Prostate gland (tissue), 2 donors: Measurements from ENCODE around the gene ADO. TPM values are rescaled to one million over a fixed set of nuclear protein-coding genes. Genes with fewer than 3 reads are reported as not detected.

ENCODE experiments used
- DNase-seq: peaks from one replicate; pipeline ENCODE4 v3.0.0-alpha.2; 2019; ENCODE audit warnings: low spot score
- H3K27ac ChIP-seq, 2 donors: fragments of 200-600 bp; sonication (generic); 2 replicates each; pipeline ENCODE4 v1.5.1; 2017 to 2019
- H3K27me3 ChIP-seq: fragments of 200-600 bp; sonication (generic); replicated peaks from 2 replicates; pipeline ENCODE4 v1.5.1; 2019; ENCODE audit not compliant: insufficient read depth
- H3K36me3 ChIP-seq, 2 donors: fragments of 200-600 bp; sonication (generic); 1 replicate in 1 of 2; 2 replicates in 1 of 2; pipeline versions ENCODE4 v1.5.1 to v1.8.1; 2017 to 2019
- H3K4me1 ChIP-seq: fragments of 200-600 bp; sonication (generic); replicated peaks from 2 replicates; pipeline ENCODE4 v1.5.1; 2019
- H3K4me3 ChIP-seq, 2 donors: fragments of 200-600 bp; sonication (generic); 2 replicates each; pipeline ENCODE4 v1.5.1; 2017 to 2019
- H3K9me3 ChIP-seq: fragments of 200-600 bp; sonication (generic); 2 replicates; pipeline ENCODE4 v1.5.1; 2017
- CTCF ChIP-seq, 4 experiments: fragments of 200-600 bp in 2 of 4; fragments of 450-650 bp in 2 of 4; sonication (generic) in 2 of 4; IDR thresholded peaks; 1 replicate in 3 of 4; 2 replicates in 1 of 4; pipeline ENCODE4 v1.5.1; 2016 to 2019; ENCODE audit warnings: antibody characterized with exemption in 4 of 4, mild to moderate bottlenecking in 2 of 4, moderate library complexity in 2 of 4
- POLR2A ChIP-seq: fragments of 450-650 bp; IDR thresholded peaks from one replicate; pipeline ENCODE4 v1.6.1; 2016; ENCODE audit warnings: antibody characterized with exemption, mild to moderate bottlenecking
- POLR2AphosphoS5 ChIP-seq: sonication (generic); formaldehyde crosslinking; IDR thresholded peaks from one replicate; pipeline ENCODE4 v1.6.1; 2017; ENCODE audit warnings: antibody characterized with exemption
- whole genome bisulfite sequencing: methylation state at CpG from one replicate; pipeline ENCODE4 v1.1.5; 2018; 5-methylcytosine and 5-hydroxymethylcytosine counted together
- intact Hi-C: fragments of 100-400 bp; cut with DNase I; formaldehyde crosslinking; loops from one replicate; pipeline ENCODE4 v1.14.2; 2022
- total RNA-seq, 2 donors: library from RNA; depleted of rRNA; stranded (reverse); fragments of >200 nt; gene quantifications; one replicate each; pipeline ENCODE4 v1.1.0, GENCODE V29; 2016

The ADO gene
- total RNA-seq, 2 donors from 2014 or later, result 25.0 to 37.4 TPM

GRCh38 chr10:62760401-62760800 lies 44.1 kb upstream of the ADO start:
- no peak for TF ChIP-seq POLR2AphosphoS5
- TF ChIP-seq CTCF (IDR thresholded peaks at IDR 0.05), result no peak
- TF ChIP-seq POLR2A, result no peak
- H3K36me3 ChIP-seq, result no peaks in the 10 kb centered on the region

GRCh38 chr10:62761115-62761514 lies 43.4 kb upstream of the ADO start:
- H3K36me3 ChIP-seq, result no peaks in the 10 kb centered on the region
- WGBS, result 37% methylated on average over 3 of the region's 3 CpGs
- no peaks in the 10 kb centered on the region for H3K4me1 ChIP-seq
- no peak overlapping the region for H3K27ac ChIP-seq
- H3K27me3 ChIP-seq, result no peaks in the 10 kb centered on the region
- no peak for DNase-seq
- H3K9me3 ChIP-seq, result no peaks in the 10 kb centered on the region
- intact Hi-C loops, result no loop called here
- H3K4me3 ChIP-seq, result no peak overlapping the region
- TF ChIP-seq POLR2A, result no peak
- no peak for TF ChIP-seq CTCF (IDR thresholded peaks at IDR 0.05)
- TF ChIP-seq POLR2AphosphoS5, result no peak

More at GRCh38 chr10:62760401-62760800, 44.1 kb upstream of the ADO start:
- Histone ChIP-seq H3K9me3 (no peaks in the 10 kb centered on the region), H3K4me3 (no peak overlapping the region), H3K27me3 (no peaks in the 10 kb centered on the region), H3K4me1 (no peaks in the 10 kb centered on the region), H3K27ac (no peak overlapping the region)
- no peak for DNase-seq
- intact Hi-C loops, result no loop called here
- 68% methylated on average over 14 of the region's 14 CpGs for WGBS

GRCh38 chr10:62763155-62763554 lies 41.4 kb upstream of the ADO start:
- TF ChIP-seq POLR2AphosphoS5, result no peak
- TF ChIP-seq POLR2A, result no peak
- TF ChIP-seq CTCF (IDR thresholded peaks at IDR 0.05), result no peak
- WGBS, result 78% methylated on average over 4 of the region's 4 CpGs

GRCh38 chr10:62764011-62764410 lies 40.5 kb upstream of the ADO start:
- no peaks in the 10 kb centered on the region for H3K27me3 ChIP-seq
- H3K36me3 ChIP-seq, result no peaks in the 10 kb centered on the region
- no peak for TF ChIP-seq POLR2AphosphoS5
- no peak for TF ChIP-seq POLR2A
- no peak for TF ChIP-seq CTCF (IDR thresholded peaks at IDR 0.05)
- H3K4me1 ChIP-seq, result no peaks in the 10 kb centered on the region
- no peak overlapping the region for H3K27ac ChIP-seq
- H3K9me3 ChIP-seq, result no peaks in the 10 kb centered on the region
- WGBS, result 93% methylated on average over 4 of the region's 4 CpGs
- intact Hi-C loops, result no loop called here
- no peak overlapping the region for H3K4me3 ChIP-seq
- no peak for DNase-seq

More at GRCh38 chr10:62763155-62763554, 41.4 kb upstream of the ADO start:
- Histone ChIP-seq H3K27ac (no peak overlapping the region), H3K4me1 (no peaks in the 10 kb centered on the region), H3K27me3 (no peaks in the 10 kb centered on the region), H3K4me3 (no peak overlapping the region), H3K9me3 (no peaks in the 10 kb centered on the region), H3K36me3 (no peaks in the 10 kb centered on the region)
- intact Hi-C loops, result no loop called here
- DNase-seq, result no peak

- H3K27ac ChIP-seq, result no peak overlapping the region
- DNase-seq, result no peak
- H3K4me3 ChIP-seq, result no peak overlapping the region
- H3K36me3 ChIP-seq, result no peaks in the 10 kb centered on the region
- no peaks in the 10 kb centered on the region for H3K27me3 ChIP-seq
- H3K9me3 ChIP-seq, result no peaks in the 10 kb centered on the region
- WGBS, result 94% methylated on average over 2 of the region's 2 CpGs
- H3K4me1 ChIP-seq, result no peaks in the 10 kb centered on the region
- intact Hi-C loops, result no loop called here
- TF ChIP-seq CTCF (IDR thresholded peaks at IDR 0.05), result no peak
- TF ChIP-seq POLR2AphosphoS5, result no peak
- TF ChIP-seq POLR2A, result no peak
Measured at GRCh38 chr10:62765726-62766125, 38.8 kb upstream of the ADO start.
